Gastrocnemius medialis (tissue), 4 donors: ENCODE measurements around the gene TATDN3.
A peak's percentile ranks its signal among the peaks of the same experiment; 100 is the strongest.

Source experiments
- CTCF ChIP-seq, 5 experiments: fragments of 450-650 bp in 3 of 5; fragments of 200-600 bp in 2 of 5; sonication (generic) in 2 of 5; IDR thresholded peaks in 4 of 5; conservative IDR thresholded peaks in 1 of 5; 1 replicate in 4 of 5; 2 replicates in 1 of 5; pipeline ENCODE4 v1.5.1; 2016 to 2019; ENCODE audit warnings: antibody characterized with exemption in 5 of 5, mild to moderate bottlenecking in 3 of 5, moderate library complexity in 3 of 5
- POLR2A ChIP-seq, 2 donors: fragments of 450-650 bp; IDR thresholded peaks; one replicate each; pipeline ENCODE4 v1.6.1; 2017; ENCODE audit warnings: antibody characterized with exemption in 2 of 2, mild to moderate bottlenecking in 2 of 2, moderate library complexity in 2 of 2

- TF ChIP-seq CTCF (IDR thresholded peaks at IDR 0.05 in 4 of 5, conservative IDR thresholded peaks at IDR 0.05 in 1 of 5) (peak in 4 of 5 experiments; percentile 26 to 48 (median 43)), POLR2A (IDR thresholded peaks at IDR 0.05) (no peak)
Observed at GRCh38 chr1:212782422-212783154, 9.1 kb upstream of the TATDN3 start.
